ENCODE data around the gene DNAJC22. TPM values are rescaled to one million over a fixed set of nuclear protein-coding genes. Genes with fewer than 3 reads are reported as not detected.

The DNAJC22 gene
- total RNA-seq, 1 experiment from 2014 or later: 0.24 TPM

GRCh38 chr12:49388682-49389386, 42.1 kb downstream of the DNAJC22 start (continued):
- TF ChIP-seq, protein P1, sequence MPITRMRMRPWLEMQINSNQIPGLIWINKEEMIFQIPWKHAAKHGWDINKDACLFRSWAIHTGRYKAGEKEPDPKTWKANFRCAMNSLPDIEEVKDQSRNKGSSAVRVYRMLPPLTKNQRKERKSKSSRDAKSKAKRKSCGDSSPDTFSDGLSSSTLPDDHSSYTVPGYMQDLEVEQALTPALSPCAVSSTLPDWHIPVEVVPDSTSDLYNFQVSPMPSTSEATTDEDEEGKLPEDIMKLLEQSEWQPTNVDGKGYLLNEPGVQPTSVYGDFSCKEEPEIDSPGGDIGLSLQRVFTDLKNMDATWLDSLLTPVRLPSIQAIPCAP (CRISPR knock-in tag; IDR thresholded peaks at IDR 0.05): no peak

- ATAC-seq: no peak
- peak overlapping the region; percentile 80 for H3K27ac Mint-ChIP-seq
- POLR2A ChIA-PET: interaction anchor here (1.0 kb wide), 1 partner anchor 22 kb away, joined by 7 read pairs; the partner anchor contains the start of gene SPATS2
Measured at GRCh38 chr12:49389387-49389703, 42.7 kb downstream of the DNAJC22 start.

DNA sequence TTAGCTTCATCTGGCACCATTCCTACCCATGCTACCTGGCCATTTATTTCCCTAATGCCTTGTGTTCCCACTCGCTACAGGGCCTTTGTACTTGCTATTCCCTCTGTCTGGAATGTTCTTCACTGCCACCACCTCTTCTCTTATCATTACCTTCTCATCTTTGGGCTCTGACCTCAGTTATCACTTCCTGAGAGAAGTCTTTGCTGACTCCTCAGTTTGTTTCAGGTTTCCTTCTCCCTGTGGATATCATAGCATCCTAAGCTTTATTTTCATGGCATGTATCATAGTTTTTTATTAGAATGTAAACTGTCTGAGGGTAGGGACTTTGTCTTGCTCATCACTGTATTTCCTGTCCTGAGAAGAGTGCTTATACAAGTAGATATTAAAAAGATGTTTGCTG, 50.3 kb downstream of the DNAJC22 start:
- Mint-ChIP-seq H3K4me1 (peaks cover 24% of the 10 kb centered on the region), H3K9me3 (no peaks in the 10 kb centered on the region), H3K27ac (peak overlapping the region; percentile 4; the same call in 1 of the 2 replicates), H3K4me3 (no peak overlapping the region), H3K36me3 (no peaks in the 10 kb centered on the region; the same call in 1 of the 2 replicates), H3K27me3 (ENCODE audit: low read depth) (no peaks in the 10 kb centered on the region)
- DNase-seq (ENCODE audit: low spot score): no peak
- ATAC-seq: no peak
- TF ChIP-seq SOX15 (CRISPR knock-in tag; IDR thresholded peaks at IDR 0.05): no peak
- ChIA-PET CTCF (interaction anchor here (0.6 to 2.9 kb wide), 8 partner anchors 8 to 117 kb away, joined by 3 to 23 read pairs (median 5); partner anchors contain the start of gene SPATS2), POLR2A (interaction anchor here (0.6 to 1.3 kb wide), 5 partner anchors 9 to 40 kb away, joined by 3 to 4 read pairs (median 3); partner anchors contain the start of gene SPATS2)

More at GRCh38 chr12:49389387-49389703, 42.7 kb downstream of the DNAJC22 start:
- no peak for DNase-seq (ENCODE audit: low spot score)
- Mint-ChIP-seq H3K36me3 (0 out of 2 replicates have a peak, but pooled peaks cover 2% of the 10 kb centered on the region), H3K4me1 (peaks cover 9% of the 10 kb centered on the region), H3K4me3 (peak overlapping the region; percentile 33), H3K27me3 (ENCODE audit: low read depth) (no peaks in the 10 kb centered on the region), H3K9me3 (no peaks in the 10 kb centered on the region)
- CTCF ChIA-PET: interaction anchor here (0.5 to 3.1 kb wide), 17 partner anchors 9 to 191 kb away, joined by 3 to 23 read pairs (median 6); partner anchors contain the start of gene SPATS2
- TF ChIP-seq CTCF (IDR thresholded peaks at IDR 0.05): no peak
- no peak for TF ChIP-seq NFYB (CRISPR knock-in tag; conservative IDR thresholded peaks at IDR 0.05; ENCODE audit: low read depth)
- TF ChIP-seq KAT7 (CRISPR knock-in tag; IDR thresholded peaks at IDR 0.05; ENCODE audit: borderline replicate concordance): no peak
- no peak for TF ChIP-seq ZNF396 (CRISPR knock-in tag; IDR thresholded peaks at IDR 0.05; ENCODE audit: borderline replicate concordance)
- no peak for TF ChIP-seq JAZF1 (CRISPR knock-in tag; IDR thresholded peaks at IDR 0.05)
- no peak for TF ChIP-seq RORB (CRISPR knock-in tag; IDR thresholded peaks at IDR 0.05)
- TF ChIP-seq TP53 (CRISPR knock-in tag; IDR thresholded peaks at IDR 0.05): no peak
- TF ChIP-seq CBFB (CRISPR knock-in tag; IDR thresholded peaks at IDR 0.05; ENCODE audit: low read depth): no peak

DNA sequence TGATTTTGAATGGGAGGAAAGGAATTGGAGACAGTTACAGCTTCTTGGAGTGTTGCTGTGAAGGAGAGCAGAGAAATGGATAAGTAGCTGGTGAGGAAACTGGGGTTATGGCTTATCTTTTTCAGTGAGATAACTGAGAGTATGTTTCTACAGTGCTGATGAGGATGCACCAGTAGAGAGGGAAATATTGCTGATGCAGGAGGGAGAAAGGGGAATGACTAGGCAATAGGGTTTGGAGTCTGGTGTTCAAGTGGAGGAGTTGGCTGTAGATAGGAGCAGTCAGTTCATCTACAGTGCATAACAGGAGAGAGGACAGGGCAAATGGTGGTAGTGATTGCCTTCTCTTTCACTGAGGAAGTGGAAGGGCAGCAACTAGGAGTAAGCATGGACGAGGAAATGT, 53.6 kb downstream of the DNAJC22 start:
- Mint-ChIP-seq H3K36me3 (no peaks in the 10 kb centered on the region; the same call in 1 of the 2 replicates), H3K27ac (peak overlapping the region; percentile 2), H3K9me3 (no peaks in the 10 kb centered on the region), H3K4me3 (no peak overlapping the region), H3K4me1 (peaks cover 28% of the 10 kb centered on the region), H3K27me3 (ENCODE audit: low read depth) (no peaks in the 10 kb centered on the region)
- DNase-seq (ENCODE audit: low spot score) (no peak), ATAC-seq (no peak)
- POLR2A ChIA-PET: no interaction called here
- CTCF ChIA-PET: interaction anchor here (0.6 to 1.6 kb wide), 6 partner anchors 11 to 114 kb away, joined by 3 to 5 read pairs (median 4); partner anchors contain the start of gene SPATS2
- TF ChIP-seq, protein P1 (CRISPR knock-in tag; IDR thresholded peaks at IDR 0.05): no peak
- TF ChIP-seq NFE2L1 (CRISPR knock-in tag; IDR thresholded peaks at IDR 0.05) (no peak), NFYB (CRISPR knock-in tag; conservative IDR thresholded peaks at IDR 0.05; ENCODE audit: low read depth) (no peak), ZNF416 (CRISPR knock-in tag; IDR thresholded peaks at IDR 0.05) (no peak), KAT7 (CRISPR knock-in tag; IDR thresholded peaks at IDR 0.05; ENCODE audit: borderline replicate concordance) (no peak), RELA (CRISPR knock-in tag; IDR thresholded peaks at IDR 0.05; ENCODE audit: borderline replicate concordance) (no peak), ZNF121 (CRISPR knock-in tag; IDR thresholded peaks at IDR 0.05) (no peak)
- TF ChIP-seq, protein P2, sequence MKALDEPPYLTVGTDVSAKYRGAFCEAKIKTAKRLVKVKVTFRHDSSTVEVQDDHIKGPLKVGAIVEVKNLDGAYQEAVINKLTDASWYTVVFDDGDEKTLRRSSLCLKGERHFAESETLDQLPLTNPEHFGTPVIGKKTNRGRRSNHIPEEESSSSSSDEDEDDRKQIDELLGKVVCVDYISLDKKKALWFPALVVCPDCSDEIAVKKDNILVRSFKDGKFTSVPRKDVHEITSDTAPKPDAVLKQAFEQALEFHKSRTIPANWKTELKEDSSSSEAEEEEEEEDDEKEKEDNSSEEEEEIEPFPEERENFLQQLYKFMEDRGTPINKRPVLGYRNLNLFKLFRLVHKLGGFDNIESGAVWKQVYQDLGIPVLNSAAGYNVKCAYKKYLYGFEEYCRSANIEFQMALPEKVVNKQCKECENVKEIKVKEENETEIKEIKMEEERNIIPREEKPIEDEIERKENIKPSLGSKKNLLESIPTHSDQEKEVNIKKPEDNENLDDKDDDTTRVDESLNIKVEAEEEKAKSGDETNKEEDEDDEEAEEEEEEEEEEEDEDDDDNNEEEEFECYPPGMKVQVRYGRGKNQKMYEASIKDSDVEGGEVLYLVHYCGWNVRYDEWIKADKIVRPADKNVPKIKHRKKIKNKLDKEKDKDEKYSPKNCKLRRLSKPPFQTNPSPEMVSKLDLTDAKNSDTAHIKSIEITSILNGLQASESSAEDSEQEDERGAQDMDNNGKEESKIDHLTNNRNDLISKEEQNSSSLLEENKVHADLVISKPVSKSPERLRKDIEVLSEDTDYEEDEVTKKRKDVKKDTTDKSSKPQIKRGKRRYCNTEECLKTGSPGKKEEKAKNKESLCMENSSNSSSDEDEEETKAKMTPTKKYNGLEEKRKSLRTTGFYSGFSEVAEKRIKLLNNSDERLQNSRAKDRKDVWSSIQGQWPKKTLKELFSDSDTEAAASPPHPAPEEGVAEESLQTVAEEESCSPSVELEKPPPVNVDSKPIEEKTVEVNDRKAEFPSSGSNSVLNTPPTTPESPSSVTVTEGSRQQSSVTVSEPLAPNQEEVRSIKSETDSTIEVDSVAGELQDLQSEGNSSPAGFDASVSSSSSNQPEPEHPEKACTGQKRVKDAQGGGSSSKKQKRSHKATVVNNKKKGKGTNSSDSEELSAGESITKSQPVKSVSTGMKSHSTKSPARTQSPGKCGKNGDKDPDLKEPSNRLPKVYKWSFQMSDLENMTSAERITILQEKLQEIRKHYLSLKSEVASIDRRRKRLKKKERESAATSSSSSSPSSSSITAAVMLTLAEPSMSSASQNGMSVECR (CRISPR knock-in tag; IDR thresholded peaks at IDR 0.05; ENCODE audit: borderline replicate concordance): no peak
- TF ChIP-seq, protein P3, sequence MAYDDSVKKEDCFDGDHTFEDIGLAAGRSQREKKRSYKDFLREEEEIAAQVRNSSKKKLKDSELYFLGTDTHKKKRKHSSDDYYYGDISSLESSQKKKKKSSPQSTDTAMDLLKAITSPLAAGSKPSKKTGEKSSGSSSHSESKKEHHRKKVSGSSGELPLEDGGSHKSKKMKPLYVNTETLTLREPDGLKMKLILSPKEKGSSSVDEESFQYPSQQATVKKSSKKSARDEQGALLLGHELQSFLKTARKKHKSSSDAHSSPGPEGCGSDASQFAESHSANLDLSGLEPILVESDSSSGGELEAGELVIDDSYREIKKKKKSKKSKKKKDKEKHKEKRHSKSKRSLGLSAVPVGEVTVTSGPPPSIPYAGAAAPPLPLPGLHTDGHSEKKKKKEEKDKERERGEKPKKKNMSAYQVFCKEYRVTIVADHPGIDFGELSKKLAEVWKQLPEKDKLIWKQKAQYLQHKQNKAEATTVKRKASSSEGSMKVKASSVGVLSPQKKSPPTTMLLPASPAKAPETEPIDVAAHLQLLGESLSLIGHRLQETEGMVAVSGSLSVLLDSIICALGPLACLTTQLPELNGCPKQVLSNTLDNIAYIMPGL (CRISPR knock-in tag; IDR thresholded peaks at IDR 0.05): no peak
- TF ChIP-seq, protein P4, sequence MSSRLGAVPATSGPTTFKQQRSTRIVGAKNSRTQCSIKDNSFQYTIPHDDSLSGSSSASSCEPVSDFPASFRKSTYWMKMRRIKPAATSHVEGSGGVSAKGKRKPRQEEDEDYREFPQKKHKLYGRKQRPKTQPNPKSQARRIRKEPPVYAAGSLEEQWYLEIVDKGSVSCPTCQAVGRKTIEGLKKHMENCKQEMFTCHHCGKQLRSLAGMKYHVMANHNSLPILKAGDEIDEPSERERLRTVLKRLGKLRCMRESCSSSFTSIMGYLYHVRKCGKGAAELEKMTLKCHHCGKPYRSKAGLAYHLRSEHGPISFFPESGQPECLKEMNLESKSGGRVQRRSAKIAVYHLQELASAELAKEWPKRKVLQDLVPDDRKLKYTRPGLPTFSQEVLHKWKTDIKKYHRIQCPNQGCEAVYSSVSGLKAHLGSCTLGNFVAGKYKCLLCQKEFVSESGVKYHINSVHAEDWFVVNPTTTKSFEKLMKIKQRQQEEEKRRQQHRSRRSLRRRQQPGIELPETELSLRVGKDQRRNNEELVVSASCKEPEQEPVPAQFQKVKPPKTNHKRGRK (CRISPR knock-in tag; IDR thresholded peaks at IDR 0.05; ENCODE audit: borderline replicate concordance): no peak

All from WTC11 (cell line).